ENCODE measurements around the gene ABCG1. TPM values are rescaled to one million over a fixed set of nuclear protein-coding genes. Genes with fewer than 3 reads are reported as not detected.

The ABCG1 gene
- total and polyA plus RNA-seq, 3 experiments from 2014 or later = 3.7 to 15.7 (median 3.8) TPM

GRCh38 chr21:42189431-42189830, 29.5 kb upstream of the ABCG1 start:
- no peak overlapping the region for H3K4me3 ChIP-seq (ENCODE audit: low read length)
- Mint-ChIP-seq H3K27me3 (peaks cover 0 to 3% of the 10 kb centered on the region in 2 donors), H3K4me1 (peaks cover 80 to 87% (median 85%) of the 10 kb centered on the region in 3 donors), H3K36me3 (peaks cover 0 to 4% (median 0%) of the 10 kb centered on the region in 3 donors), H3K4me3 (peak overlapping the region; percentile 14 to 73 (median 62)), H3K27ac (peak overlapping the region in 7 of 8 donors; percentile 45 to 88 (median 68)), H3K9me3 (no peaks in the 10 kb centered on the region)
- no peak for DNase-seq
- CTCF ChIA-PET = interaction anchor here (1.1 to 2.4 kb wide), 5 partner anchors 7 to 69 kb away, joined by 3 to 7 read pairs (median 4); no protein-coding TSS in a partner anchor
- no peaks in the 10 kb centered on the region for H3K27me3 ChIP-seq (ENCODE audit: insufficient read depth, low read length, poor library complexity, severe bottlenecking)
- no peaks in the 10 kb centered on the region for H3K36me3 ChIP-seq (ENCODE audit: insufficient read depth, low read length)
- peaks cover 3% of the 10 kb centered on the region for H3K9me3 ChIP-seq (ENCODE audit: low read length)
- POLR2A ChIA-PET = interaction anchor here (1.4 kb wide), 1 partner anchor 24 kb away, joined by 3 read pairs; no protein-coding TSS in a partner anchor
- H3K27ac ChIP-seq (ENCODE audit: low read depth, low read length) = no peak overlapping the region
- peaks cover 91% of the 10 kb centered on the region for H3K4me1 ChIP-seq (ENCODE audit: insufficient read depth, low read length)

- H3K27me3 Mint-ChIP-seq = peaks cover 0 to 3% of the 10 kb centered on the region in 2 donors
- peak overlapping the region in 7 of 8 donors; percentile 45 to 88 (median 68) for H3K27ac Mint-ChIP-seq
- POLR2A ChIA-PET = interaction anchor here (1.4 kb wide), 1 partner anchor 24 kb away, joined by 3 read pairs; no protein-coding TSS in a partner anchor
Observed at GRCh38 chr21:42189860-42190485, 29.0 kb upstream of the ABCG1 start.

GRCh38 chr21:42190486-42190863, 28.5 kb upstream of the ABCG1 start:
- ChIA-PET CTCF (interaction anchor here (0.8 to 2.4 kb wide), 4 partner anchors 30 to 68 kb away, joined by 3 to 7 read pairs (median 4); no protein-coding TSS in a partner anchor), POLR2A (interaction anchor here (1.4 kb wide), 1 partner anchor 25 kb away, joined by 3 read pairs; no protein-coding TSS in a partner anchor)
- no peaks in the 10 kb centered on the region for H3K27me3 ChIP-seq (ENCODE audit: insufficient read depth, low read length, poor library complexity, severe bottlenecking)
- H3K9me3 ChIP-seq (ENCODE audit: low read length) = peaks cover 3% of the 10 kb centered on the region
- no peak overlapping the region for H3K4me3 ChIP-seq (ENCODE audit: low read length)
- no peaks in the 10 kb centered on the region for H3K36me3 ChIP-seq (ENCODE audit: insufficient read depth, low read length)
- no peaks in the 10 kb centered on the region for H3K9me3 Mint-ChIP-seq
- H3K27me3 Mint-ChIP-seq = peaks cover 0 to 3% of the 10 kb centered on the region in 2 donors
- peaks cover 84% of the 10 kb centered on the region for H3K4me1 ChIP-seq (ENCODE audit: insufficient read depth, low read length)
- H3K4me1 Mint-ChIP-seq = peaks cover 78 to 84% (median 82%) of the 10 kb centered on the region in 3 donors
- peak overlapping the region in 6 of 8 donors; percentile 45 to 88 (median 74) for H3K27ac Mint-ChIP-seq
- peaks cover 0 to 4% (median 0%) of the 10 kb centered on the region in 3 donors for H3K36me3 Mint-ChIP-seq
- no peak overlapping the region for H3K27ac ChIP-seq (ENCODE audit: low read depth, low read length)
- no peak for DNase-seq
- peak overlapping the region in 4 of 7 donors; percentile 51 to 73 (median 62) for H3K4me3 Mint-ChIP-seq

More at GRCh38 chr21:42189860-42190485, 29.0 kb upstream of the ABCG1 start:
- CTCF ChIA-PET = interaction anchor here (1.2 to 2.4 kb wide), 4 partner anchors 26 to 69 kb away, joined by 3 to 7 read pairs (median 5); no protein-coding TSS in a partner anchor
- Histone ChIP-seq H3K4me1 (ENCODE audit: insufficient read depth, low read length) (peaks cover 86% of the 10 kb centered on the region), H3K4me3 (ENCODE audit: low read length) (no peak overlapping the region), H3K36me3 (ENCODE audit: insufficient read depth, low read length) (no peaks in the 10 kb centered on the region), H3K9me3 (ENCODE audit: low read length) (peaks cover 3% of the 10 kb centered on the region), H3K27me3 (ENCODE audit: insufficient read depth, low read length, poor library complexity, severe bottlenecking) (no peaks in the 10 kb centered on the region), H3K27ac (ENCODE audit: low read depth, low read length) (no peak overlapping the region)
- Mint-ChIP-seq H3K4me3 (peak overlapping the region; percentile 14 to 73 (median 62)), H3K9me3 (no peaks in the 10 kb centered on the region), H3K36me3 (peaks cover 0 to 4% (median 0%) of the 10 kb centered on the region in 3 donors), H3K4me1 (peaks cover 80 to 87% (median 85%) of the 10 kb centered on the region in 3 donors)
- DNase-seq = peak in 1 of 5 donors; percentile 29

GRCh38 chr21:42191064-42191463, 27.9 kb upstream of the ABCG1 start:
- Histone ChIP-seq H3K27me3 (ENCODE audit: insufficient read depth, low read length, poor library complexity, severe bottlenecking) (no peaks in the 10 kb centered on the region), H3K4me3 (ENCODE audit: low read length) (no peak overlapping the region), H3K9me3 (ENCODE audit: low read length) (peaks cover 3% of the 10 kb centered on the region), H3K36me3 (ENCODE audit: insufficient read depth, low read length) (no peaks in the 10 kb centered on the region), H3K27ac (ENCODE audit: low read depth, low read length) (no peak overlapping the region), H3K4me1 (ENCODE audit: insufficient read depth, low read length) (peaks cover 78% of the 10 kb centered on the region)
- Mint-ChIP-seq H3K27ac (peak overlapping the region in 3 of 8 donors; percentile 21 to 93 (median 90)), H3K4me1 (peaks cover 72 to 78% (median 76%) of the 10 kb centered on the region in 3 donors), H3K4me3 (no peak overlapping the region), H3K27me3 (peaks cover 0 to 3% of the 10 kb centered on the region in 2 donors), H3K9me3 (no peaks in the 10 kb centered on the region), H3K36me3 (no peaks in the 10 kb centered on the region)
- ChIA-PET CTCF (interaction anchor here (0.8 to 2.5 kb wide), 4 partner anchors 29 to 68 kb away, joined by 3 to 10 read pairs (median 5); no protein-coding TSS in a partner anchor), POLR2A (interaction anchor here (0.5 to 1.4 kb wide), 2 partner anchors 26 to 122 kb away, joined by 3 read pairs; no protein-coding TSS in a partner anchor)
- no peak for DNase-seq

- no peak for DNase-seq
- H3K9me3 Mint-ChIP-seq = no peaks in the 10 kb centered on the region
- H3K27me3 Mint-ChIP-seq = peaks cover 0 to 3% of the 10 kb centered on the region in 2 donors
- H3K4me1 ChIP-seq (ENCODE audit: insufficient read depth, low read length) = peaks cover 69% of the 10 kb centered on the region
- H3K9me3 ChIP-seq (ENCODE audit: low read length) = peaks cover under 1% of the 10 kb centered on the region
- peaks cover 63 to 69% (median 67%) of the 10 kb centered on the region in 3 donors for H3K4me1 Mint-ChIP-seq
- CTCF ChIA-PET = interaction anchor here (1.0 to 2.5 kb wide), 6 partner anchors 12 to 67 kb away, joined by 3 to 10 read pairs (median 4); no protein-coding TSS in a partner anchor
- POLR2A ChIA-PET = no interaction called here
- no peaks in the 10 kb centered on the region for H3K36me3 ChIP-seq (ENCODE audit: insufficient read depth, low read length)
- no peaks in the 10 kb centered on the region for H3K36me3 Mint-ChIP-seq
- H3K4me3 ChIP-seq (ENCODE audit: low read length) = no peak overlapping the region
- no peaks in the 10 kb centered on the region for H3K27me3 ChIP-seq (ENCODE audit: insufficient read depth, low read length, poor library complexity, severe bottlenecking)
- peak overlapping the region in 6 of 7 donors; percentile 26 to 84 (median 68) for H3K4me3 Mint-ChIP-seq
- peak overlapping the region in 7 of 8 donors; percentile 48 to 93 (median 89) for H3K27ac Mint-ChIP-seq
- H3K27ac ChIP-seq (ENCODE audit: low read depth, low read length) = no peak overlapping the region
Observed at GRCh38 chr21:42191696-42192595, 27.0 kb upstream of the ABCG1 start.

GRCh38 chr21:42193131-42193671, 25.7 kb upstream of the ABCG1 start:
- POLR2A ChIA-PET = interaction anchor here (0.6 to 1.3 kb wide), 3 partner anchors 31 to 45 kb away, joined by 3 read pairs; no protein-coding TSS in a partner anchor
- H3K4me1 ChIP-seq (ENCODE audit: insufficient read depth, low read length) = peaks cover 56% of the 10 kb centered on the region
- peak overlapping the region; percentile 70 to 95 (median 90) for H3K27ac Mint-ChIP-seq
- H3K27ac ChIP-seq (ENCODE audit: low read depth, low read length) = no peak overlapping the region
- H3K27me3 Mint-ChIP-seq = no peaks in the 10 kb centered on the region
- CTCF ChIA-PET = interaction anchor here (1.0 to 2.5 kb wide), 7 partner anchors 14 to 66 kb away, joined by 3 to 10 read pairs (median 5); no protein-coding TSS in a partner anchor
- H3K36me3 ChIP-seq (ENCODE audit: insufficient read depth, low read length) = no peaks in the 10 kb centered on the region
- H3K9me3 Mint-ChIP-seq = no peaks in the 10 kb centered on the region
- H3K4me1 Mint-ChIP-seq = peaks cover 54 to 62% (median 60%) of the 10 kb centered on the region in 3 donors
- peak; percentile 38 to 82 (median 66) for DNase-seq
- no peak overlapping the region for H3K4me3 ChIP-seq (ENCODE audit: low read length)
- H3K36me3 Mint-ChIP-seq = no peaks in the 10 kb centered on the region
- H3K9me3 ChIP-seq (ENCODE audit: low read length) = no peaks in the 10 kb centered on the region
- no peaks in the 10 kb centered on the region for H3K27me3 ChIP-seq (ENCODE audit: insufficient read depth, low read length, poor library complexity, severe bottlenecking)
- peak overlapping the region; percentile 53 to 84 (median 64) for H3K4me3 Mint-ChIP-seq

- Histone ChIP-seq H3K36me3 (ENCODE audit: insufficient read depth, low read length) (no peaks in the 10 kb centered on the region), H3K9me3 (ENCODE audit: low read length) (no peaks in the 10 kb centered on the region), H3K4me3 (ENCODE audit: low read length) (no peak overlapping the region), H3K4me1 (ENCODE audit: insufficient read depth, low read length) (peaks cover 58% of the 10 kb centered on the region), H3K27me3 (ENCODE audit: insufficient read depth, low read length, poor library complexity, severe bottlenecking) (no peaks in the 10 kb centered on the region), H3K27ac (ENCODE audit: low read depth, low read length) (no peak overlapping the region)
- peak overlapping the region in 6 of 8 donors; percentile 23 to 95 (median 76) for H3K27ac Mint-ChIP-seq
- peak overlapping the region in 1 of 7 donors; percentile 74 for H3K4me3 Mint-ChIP-seq
- no peaks in the 10 kb centered on the region for H3K9me3 Mint-ChIP-seq
- peaks cover 54 to 62% (median 60%) of the 10 kb centered on the region in 3 donors for H3K4me1 Mint-ChIP-seq
- ChIA-PET CTCF (interaction anchor here (1.2 to 2.5 kb wide), 5 partner anchors 26 to 65 kb away, joined by 3 to 10 read pairs (median 6); no protein-coding TSS in a partner anchor), POLR2A (interaction anchor here (1.3 kb wide), 1 partner anchor 30 kb away, joined by 3 read pairs; no protein-coding TSS in a partner anchor)
- no peaks in the 10 kb centered on the region for H3K27me3 Mint-ChIP-seq
- H3K36me3 Mint-ChIP-seq = no peaks in the 10 kb centered on the region
- no peak for DNase-seq
Observed at GRCh38 chr21:42193721-42194120, 25.2 kb upstream of the ABCG1 start.
